Calu3 (cell line): ENCODE results near the gene JPH4. TPM values are rescaled to one million over a fixed set of nuclear protein-coding genes. Genes with fewer than 3 reads are reported as not detected.

Experiments used
- BruUV-seq: library from RNA; stranded (reverse); fragments of 400-500 nt; replicated peaks from 2 replicates; lab custom pipeline; 2021; lab: Mats Ljungman, UMichigan
- CTCF ChIA-PET: fragments of 300-600 bp; sonication (Branson Sonifier 250); formaldehyde crosslinking; loops from one replicate; lab custom pipeline; 2022; ENCODE audit warnings: antibody characterized with exemption; lab: Charles Lee
- DNase-seq: peaks from one replicate; pipeline ENCODE4 v3.0.0; 2022
- H3K27ac Mint-ChIP-seq: one replicate; pipeline ENCODE4 v1.8.0; 2022; ENCODE audit warnings: mixed read lengths; ENCODE audit not compliant: unreplicated experiment
- H3K27me3 Mint-ChIP-seq: one replicate; pipeline ENCODE4 v1.8.0; 2022; ENCODE audit warnings: mixed read lengths; ENCODE audit not compliant: unreplicated experiment
- H3K36me3 Mint-ChIP-seq: one replicate; pipeline ENCODE4 v1.8.0; 2022; ENCODE audit warnings: mild to moderate bottlenecking, moderate library complexity, mixed read lengths; ENCODE audit not compliant: insufficient read depth, unreplicated experiment
- H3K4me1 Mint-ChIP-seq: one replicate; pipeline ENCODE4 v1.8.0; 2022; ENCODE audit warnings: mild to moderate bottlenecking, low read depth, mixed read lengths; ENCODE audit not compliant: unreplicated experiment
- H3K4me3 Mint-ChIP-seq: one replicate; pipeline ENCODE4 v1.8.0; 2022; ENCODE audit warnings: mild to moderate bottlenecking, low read depth, moderate library complexity, mixed read lengths; ENCODE audit not compliant: unreplicated experiment
- H3K9me3 Mint-ChIP-seq: one replicate; pipeline ENCODE4 v1.8.0; 2022; ENCODE audit warnings: low read depth, mixed read lengths; ENCODE audit not compliant: unreplicated experiment
- intact Hi-C: fragments of 100-400 bp; cut with micrococcal nuclease; formaldehyde crosslinking; loops from one replicate; pipeline ENCODE4 v1.10.0; 2022; ENCODE audit not compliant: unreplicated experiment
- total RNA-seq: library from RNA; stranded (reverse); gene quantifications from 2 replicates; pipeline ENCODE4 v1.2.3, GENCODE V29; 2022
- TF ChIP-seq, protein P1 (sequence below): fragments of 200-600 bp; IDR thresholded peaks from one replicate; pipeline ENCODE4 v1.8.0; 2022; ENCODE audit warnings: antibody characterized with exemption; ENCODE audit not compliant: unreplicated experiment

The JPH4 gene
- total RNA-seq, 1 experiment from 2014 or later: not detected

DNA sequence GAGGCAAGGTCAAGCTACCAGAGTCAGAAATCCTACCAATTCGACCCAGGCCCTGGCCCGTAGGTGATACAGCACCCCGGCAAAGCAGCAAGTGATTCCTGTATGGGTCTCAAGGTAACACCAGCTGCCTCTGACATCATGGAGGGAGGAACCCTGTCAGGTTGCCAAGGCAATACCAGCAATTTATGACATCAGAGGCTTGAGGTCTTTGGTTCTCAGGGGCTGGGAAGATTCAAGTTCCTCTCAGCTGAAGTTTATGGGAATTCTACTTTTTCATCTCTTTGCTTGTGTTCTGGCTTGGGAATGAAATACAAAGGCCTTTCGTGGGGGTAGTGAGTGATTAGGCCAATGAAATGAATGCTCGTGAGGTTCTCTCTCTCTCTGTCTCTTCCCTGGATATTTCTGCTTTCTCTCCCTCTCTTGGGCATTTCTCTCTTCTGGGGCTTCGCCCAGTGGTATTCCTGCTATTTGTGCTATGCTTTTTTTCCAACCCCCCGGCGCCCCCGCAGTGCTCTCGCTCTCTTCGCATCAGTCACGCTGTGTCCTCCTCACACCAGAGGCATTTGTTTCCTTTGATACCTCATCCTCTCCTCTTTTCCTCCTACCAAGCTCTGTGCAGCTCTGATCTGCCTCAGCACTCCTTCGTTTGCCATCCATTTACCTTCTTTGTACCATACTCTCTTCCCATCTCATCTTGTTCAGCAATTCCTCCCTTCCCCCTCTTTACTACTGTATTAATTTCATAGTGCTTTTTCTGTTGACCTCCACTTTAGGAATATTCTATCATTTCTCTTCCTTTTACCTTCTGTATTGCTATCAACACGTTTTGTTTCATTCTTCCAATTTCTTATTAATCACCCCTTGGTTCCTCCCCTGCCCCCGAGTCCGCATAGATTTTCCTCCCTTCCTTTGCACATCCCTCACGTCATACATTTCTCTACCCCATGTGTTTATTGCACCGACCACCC is 30.0 kb downstream of the JPH4 start:
- no TSS peak for BruUV-seq

DNA sequence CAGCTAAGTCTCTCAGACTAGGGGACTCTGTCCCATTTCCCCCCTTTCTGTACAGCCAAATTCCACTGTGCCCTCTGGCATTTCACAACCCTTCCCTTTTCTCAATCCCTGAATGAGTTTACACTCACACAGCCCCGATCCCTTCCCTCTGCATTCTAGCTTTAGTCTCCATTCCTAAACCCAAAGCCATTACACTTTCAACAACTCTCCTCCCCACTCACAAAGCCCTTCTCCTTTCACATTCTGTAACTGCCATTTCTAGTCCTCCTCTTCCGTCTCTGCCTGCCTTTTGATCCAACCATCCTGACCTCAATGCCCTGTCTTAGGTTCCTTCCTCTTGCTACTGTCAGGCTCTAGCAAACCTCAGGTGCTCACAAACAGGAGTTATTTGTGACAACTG is 30.7 kb downstream of the JPH4 start:
- Mint-ChIP-seq H3K4me3 (no peak overlapping the region), H3K4me1 (peaks cover 7% of the 10 kb centered on the region), H3K27ac (no peak overlapping the region), H3K36me3 (no peaks in the 10 kb centered on the region), H3K27me3 (peaks cover 14% of the 10 kb centered on the region), H3K9me3 (no peaks in the 10 kb centered on the region)
- no TSS peak for BruUV-seq
- no peak for DNase-seq
- TF ChIP-seq, protein P1, sequence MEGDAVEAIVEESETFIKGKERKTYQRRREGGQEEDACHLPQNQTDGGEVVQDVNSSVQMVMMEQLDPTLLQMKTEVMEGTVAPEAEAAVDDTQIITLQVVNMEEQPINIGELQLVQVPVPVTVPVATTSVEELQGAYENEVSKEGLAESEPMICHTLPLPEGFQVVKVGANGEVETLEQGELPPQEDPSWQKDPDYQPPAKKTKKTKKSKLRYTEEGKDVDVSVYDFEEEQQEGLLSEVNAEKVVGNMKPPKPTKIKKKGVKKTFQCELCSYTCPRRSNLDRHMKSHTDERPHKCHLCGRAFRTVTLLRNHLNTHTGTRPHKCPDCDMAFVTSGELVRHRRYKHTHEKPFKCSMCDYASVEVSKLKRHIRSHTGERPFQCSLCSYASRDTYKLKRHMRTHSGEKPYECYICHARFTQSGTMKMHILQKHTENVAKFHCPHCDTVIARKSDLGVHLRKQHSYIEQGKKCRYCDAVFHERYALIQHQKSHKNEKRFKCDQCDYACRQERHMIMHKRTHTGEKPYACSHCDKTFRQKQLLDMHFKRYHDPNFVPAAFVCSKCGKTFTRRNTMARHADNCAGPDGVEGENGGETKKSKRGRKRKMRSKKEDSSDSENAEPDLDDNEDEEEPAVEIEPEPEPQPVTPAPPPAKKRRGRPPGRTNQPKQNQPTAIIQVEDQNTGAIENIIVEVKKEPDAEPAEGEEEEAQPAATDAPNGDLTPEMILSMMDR: no peak
- CTCF ChIA-PET: interaction anchor here (0.5 kb wide), 1 partner anchor 32 kb away, joined by 3 read pairs; no protein-coding TSS in a partner anchor
- intact Hi-C loops: no loop called here

More for the DNA sequence above, 30.0 kb downstream of the JPH4 start:
- peaks cover 14% of the 10 kb centered on the region for H3K27me3 Mint-ChIP-seq
- DNase-seq: no peak
- intact Hi-C loops: no loop called here
- H3K9me3 Mint-ChIP-seq: no peaks in the 10 kb centered on the region
- H3K4me3 Mint-ChIP-seq: no peak overlapping the region
- CTCF ChIA-PET: interaction anchor here (0.5 to 1.4 kb wide), 2 partner anchors 10 to 33 kb away, joined by 3 to 8 read pairs; no protein-coding TSS in a partner anchor
- TF ChIP-seq, protein P1: no peak
- H3K36me3 Mint-ChIP-seq: no peaks in the 10 kb centered on the region
- no peak overlapping the region for H3K27ac Mint-ChIP-seq
- peaks cover 7% of the 10 kb centered on the region for H3K4me1 Mint-ChIP-seq

GRCh38 chr14:23546450-23547035 is 32.0 kb downstream of the JPH4 start:
- CTCF ChIA-PET: no interaction called here
- BruUV-seq: no TSS peak
- Mint-ChIP-seq H3K27ac (no peak overlapping the region), H3K4me1 (peaks cover under 1% of the 10 kb centered on the region), H3K4me3 (no peak overlapping the region), H3K36me3 (no peaks in the 10 kb centered on the region), H3K9me3 (no peaks in the 10 kb centered on the region), H3K27me3 (peaks cover 14% of the 10 kb centered on the region)
- intact Hi-C loops: no loop called here
- DNase-seq: no peak
- TF ChIP-seq, protein P1: no peak

GRCh38 chr14:23545740-23546365 is 32.7 kb downstream of the JPH4 start:
- H3K9me3 Mint-ChIP-seq: no peaks in the 10 kb centered on the region
- BruUV-seq: no TSS peak
- CTCF ChIA-PET: no interaction called here

More at GRCh38 chr14:23545740-23546365, 32.7 kb downstream of the JPH4 start:
- TF ChIP-seq, protein P1: no peak
- intact Hi-C loops: no loop called here
- no peak overlapping the region for H3K27ac Mint-ChIP-seq
- H3K4me3 Mint-ChIP-seq: no peak overlapping the region
- peaks cover 14% of the 10 kb centered on the region for H3K27me3 Mint-ChIP-seq
- no peaks in the 10 kb centered on the region for H3K36me3 Mint-ChIP-seq
- H3K4me1 Mint-ChIP-seq: no peaks in the 10 kb centered on the region
- no peak for DNase-seq
